SK-N-MC (cell line): ENCODE results near the gene LRRFIP2.

ENCODE experiments used
- EZH2 ChIP-seq: fragments of 200-600 bp; sonication (generic); IDR thresholded peaks from one replicate; pipeline ENCODE4 v1.6.1; 2017; ENCODE audit warnings: antibody characterized with exemption
- FOXP2 ChIP-seq: optimal IDR thresholded peaks from 2 replicates; pipeline ENCODE3; 2011; ENCODE audit warnings: mild to moderate bottlenecking, moderate library complexity; ENCODE audit not compliant: insufficient read depth; ENCODE audit errors: extremely low read length, control extremely low read depth
- POLR2AphosphoS5 ChIP-seq: IDR thresholded peaks from 2 replicates; pipeline ENCODE4 v1.6.1; 2012; ENCODE audit warnings: mild to moderate bottlenecking, low read depth, low read length, borderline replicate concordance

DNA sequence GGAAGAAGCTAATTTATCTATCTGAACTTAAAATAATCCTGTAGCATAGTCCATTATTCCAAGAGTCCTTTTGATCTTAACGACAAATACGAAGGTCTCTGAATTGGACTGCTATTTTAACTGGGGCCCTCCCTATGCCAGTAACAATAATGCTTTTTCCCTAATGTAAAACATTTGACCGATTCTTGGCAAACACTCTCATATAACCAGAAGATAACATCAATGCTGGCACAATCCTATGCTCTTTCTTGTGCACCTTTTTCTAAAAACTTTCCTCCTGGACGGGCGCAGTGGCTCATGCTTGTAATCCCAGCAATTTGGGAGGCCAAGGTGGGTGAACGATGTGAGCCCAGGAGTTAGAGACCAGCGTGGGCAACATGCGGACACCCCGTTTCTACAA lies 3.9 kb downstream of the LRRFIP2 start:
- no peak for TF ChIP-seq POLR2AphosphoS5
- no peak for TF ChIP-seq EZH2
- no peak for TF ChIP-seq FOXP2
